HG03354 (cell line): ENCODE results near the gene PIGK.
"Not testable (repeated sequence)": the region's sequence is repeated elsewhere in the genome, so short reads cannot be mapped to it uniquely, and the experiment has no call there.

Experiments
- ATAC-seq: cut with Tn5 transposase; IDR thresholded peaks from one replicate; pipeline ENCODE4 v1.9.1; 2021; ENCODE audit warnings: mild to moderate bottlenecking; ENCODE audit not compliant: unreplicated experiment, poor library complexity, severe bottlenecking

Gene PIGK

GRCh38 chr1:77219166-77219887 is at the start of gene PIGK:
PIGK (minus strand) TSS chr1:77219430; CDS start chr1:77219402, 28 bp downstream.
- ATAC-seq, result peak; percentile 95

DNA sequence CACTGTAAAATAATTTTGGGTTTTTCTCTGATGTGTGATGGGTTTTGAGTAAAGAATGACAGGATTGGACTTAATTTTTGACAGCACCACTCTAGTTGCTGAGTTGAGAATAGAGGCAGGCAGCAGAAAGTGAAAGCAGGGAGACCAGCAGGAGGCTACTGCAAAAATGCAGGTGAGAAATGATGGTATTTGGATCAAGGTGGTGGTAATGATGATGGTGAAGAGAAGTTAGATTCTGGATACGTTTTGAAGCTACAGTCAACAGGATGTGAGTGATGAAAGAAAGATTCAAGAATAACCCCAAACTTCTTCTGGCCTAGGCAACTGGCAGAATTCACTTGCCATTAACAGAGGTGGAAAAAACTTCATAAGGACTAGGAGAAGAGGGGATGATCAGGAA is 47.8 kb upstream of the PIGK start:
- no peak for ATAC-seq

- no peak for ATAC-seq
Observed at GRCh38 chr1:77265180-77265579, 46.0 kb upstream of the PIGK start.

DNA sequence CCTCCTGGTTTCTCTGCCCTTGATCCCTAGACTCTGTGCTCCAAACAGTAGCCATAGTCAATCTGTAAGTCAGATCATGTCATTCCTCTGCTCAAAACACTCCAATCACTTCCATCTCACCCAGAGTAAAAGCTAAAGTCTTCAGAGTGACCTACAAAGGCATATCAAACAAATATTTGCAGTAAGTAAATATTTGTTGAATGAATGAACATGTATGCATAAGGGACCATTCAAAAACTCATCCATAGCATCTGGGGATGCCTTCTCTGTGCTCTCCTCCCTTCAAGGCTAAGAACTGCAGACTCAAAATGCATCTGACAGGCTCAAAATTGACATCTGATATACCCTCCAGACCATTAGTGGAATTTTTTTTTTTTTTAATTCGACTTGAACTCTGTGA is 44.5 kb upstream of the PIGK start:
- no peak for ATAC-seq

- ATAC-seq, result no peak
Observed at GRCh38 chr1:77253211-77253610, 34.0 kb upstream of the PIGK start.

- no peak for ATAC-seq
Observed at GRCh38 chr1:77250126-77250525, 30.9 kb upstream of the PIGK start.

GRCh38 chr1:77245830-77246229 is 26.6 kb upstream of the PIGK start:
- no peak for ATAC-seq

GRCh38 chr1:77239311-77239710 is 20.1 kb upstream of the PIGK start:
- ATAC-seq, result no peak

GRCh38 chr1:77238462-77238861 is 19.2 kb upstream of the PIGK start:
- ATAC-seq, result no peak

GRCh38 chr1:77234943-77235342 is 15.7 kb upstream of the PIGK start:
- ATAC-seq, result no peak

- no peak for ATAC-seq
Observed at GRCh38 chr1:77234096-77234495, 14.9 kb upstream of the PIGK start.

GRCh38 chr1:77232829-77233228 is 13.6 kb upstream of the PIGK start:
- no peak for ATAC-seq

GRCh38 chr1:77230051-77230450 is 10.8 kb upstream of the PIGK start:
- no peak for ATAC-seq

DNA sequence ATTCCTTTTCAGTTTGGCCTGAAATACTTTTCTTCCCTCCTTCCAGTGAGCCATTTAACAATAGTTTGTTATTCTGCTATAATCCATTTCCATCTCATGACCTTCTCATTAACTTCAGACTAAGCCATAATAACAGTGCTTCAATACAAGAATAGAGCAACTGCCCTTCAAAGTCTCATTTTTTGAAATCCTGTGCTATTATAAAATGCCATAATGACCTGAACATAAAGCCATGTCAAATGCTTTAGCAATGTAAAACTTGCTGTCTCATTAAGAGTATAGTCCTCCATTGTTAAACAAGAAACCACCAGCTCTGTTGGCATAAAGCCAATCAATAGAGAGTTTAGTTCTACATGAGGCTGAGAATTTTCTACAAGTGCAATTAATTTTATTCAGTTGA is 9.6 kb upstream of the PIGK start:
- ATAC-seq, result no peak

DNA sequence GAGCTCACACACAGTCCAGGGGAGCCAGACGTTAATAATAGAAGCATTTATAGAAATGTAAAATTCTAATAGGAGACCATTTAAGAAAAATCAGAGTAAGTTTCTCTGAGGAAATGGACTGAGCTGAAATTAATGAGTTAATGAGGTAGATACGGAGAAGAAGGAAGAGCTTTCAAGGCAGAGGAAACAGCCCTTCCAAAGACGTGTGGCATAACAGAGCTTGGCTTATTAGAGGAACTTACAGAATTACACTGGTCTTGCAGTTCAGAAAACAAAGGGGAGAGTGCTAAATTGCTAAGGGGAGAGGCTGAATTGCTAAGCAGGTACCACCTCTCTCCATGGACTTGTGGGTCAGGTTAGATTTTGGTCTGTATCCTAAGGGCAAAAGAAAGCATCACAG is 8.2 kb upstream of the PIGK start:
- ATAC-seq, result no peak

DNA sequence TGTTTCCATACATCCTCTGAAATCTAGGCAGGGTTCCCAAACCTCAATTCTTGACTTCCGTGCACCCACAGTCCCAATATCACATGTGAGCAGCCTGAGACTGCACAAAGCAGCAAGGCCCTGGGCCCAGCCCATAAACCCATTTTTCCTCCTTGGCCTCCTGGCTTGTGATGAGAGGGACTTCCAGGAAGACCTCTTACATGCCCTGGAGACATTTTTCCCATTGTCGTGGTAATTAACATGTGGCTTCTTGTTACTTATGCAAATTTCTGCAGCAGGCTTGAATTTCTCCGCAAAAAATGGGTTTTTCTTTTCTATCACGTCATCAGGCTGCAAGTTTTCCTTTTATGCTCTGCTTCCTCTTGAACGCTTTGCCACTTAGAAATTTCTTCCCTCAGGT is 3.3 kb upstream of the PIGK start:
- ATAC-seq, result no peak

- ATAC-seq, result no peak
Observed at GRCh38 chr1:77220687-77221463, 1.6 kb upstream of the PIGK start.

- peak; percentile 43 for ATAC-seq
Observed at GRCh38 chr1:77218477-77219165, 609 bp downstream of the PIGK start.

DNA sequence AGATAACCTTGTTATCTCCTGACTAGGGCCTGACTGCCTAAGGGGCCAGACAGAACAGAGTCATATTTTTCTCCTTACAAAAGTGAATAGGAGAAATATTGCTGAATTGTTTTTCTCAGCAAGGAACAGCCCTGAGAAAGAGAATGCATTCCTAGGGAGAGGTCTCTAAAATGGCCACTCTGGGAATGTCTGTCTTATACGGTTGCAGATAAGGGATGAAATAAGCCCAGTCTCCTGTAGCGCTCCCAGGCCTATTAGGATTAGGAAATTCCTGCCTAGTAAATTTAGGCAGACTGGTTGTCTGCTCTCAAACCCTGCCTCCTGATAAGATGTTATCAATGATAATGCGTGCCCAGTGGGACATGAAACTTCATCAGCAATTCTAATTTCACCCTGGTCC is 15.2 kb downstream of the PIGK start:
- ATAC-seq, result not testable (repeated sequence)

GRCh38 chr1:77202751-77203150 is 16.5 kb downstream of the PIGK start:
- no peak for ATAC-seq

GRCh38 chr1:77200806-77201205 is 18.4 kb downstream of the PIGK start:
- no peak for ATAC-seq
